ENCODE results near the gene MS4A18.

The MS4A18 gene

DNA sequence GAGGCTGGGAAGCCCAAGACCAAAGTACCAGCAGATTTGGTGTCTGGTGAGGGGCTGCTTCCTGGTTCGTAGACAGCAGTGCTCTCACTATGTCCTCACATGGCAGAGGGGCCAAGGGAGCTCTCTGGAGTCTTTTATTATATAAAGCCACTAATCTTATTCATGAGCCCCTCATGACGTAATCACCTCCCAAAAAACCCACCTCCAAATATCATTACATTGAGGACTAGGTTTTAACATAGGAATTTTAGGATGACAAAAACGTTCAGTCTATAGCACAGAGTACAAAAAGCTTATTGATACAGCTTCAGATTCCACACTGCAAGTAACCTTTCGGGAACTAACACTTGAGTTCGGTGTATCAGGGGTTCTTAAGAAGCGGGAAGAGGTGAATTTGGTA is 4.1 kb upstream of the MS4A18 start:
- DNase-seq = no peak
- TF ChIP-seq, protein P1, sequence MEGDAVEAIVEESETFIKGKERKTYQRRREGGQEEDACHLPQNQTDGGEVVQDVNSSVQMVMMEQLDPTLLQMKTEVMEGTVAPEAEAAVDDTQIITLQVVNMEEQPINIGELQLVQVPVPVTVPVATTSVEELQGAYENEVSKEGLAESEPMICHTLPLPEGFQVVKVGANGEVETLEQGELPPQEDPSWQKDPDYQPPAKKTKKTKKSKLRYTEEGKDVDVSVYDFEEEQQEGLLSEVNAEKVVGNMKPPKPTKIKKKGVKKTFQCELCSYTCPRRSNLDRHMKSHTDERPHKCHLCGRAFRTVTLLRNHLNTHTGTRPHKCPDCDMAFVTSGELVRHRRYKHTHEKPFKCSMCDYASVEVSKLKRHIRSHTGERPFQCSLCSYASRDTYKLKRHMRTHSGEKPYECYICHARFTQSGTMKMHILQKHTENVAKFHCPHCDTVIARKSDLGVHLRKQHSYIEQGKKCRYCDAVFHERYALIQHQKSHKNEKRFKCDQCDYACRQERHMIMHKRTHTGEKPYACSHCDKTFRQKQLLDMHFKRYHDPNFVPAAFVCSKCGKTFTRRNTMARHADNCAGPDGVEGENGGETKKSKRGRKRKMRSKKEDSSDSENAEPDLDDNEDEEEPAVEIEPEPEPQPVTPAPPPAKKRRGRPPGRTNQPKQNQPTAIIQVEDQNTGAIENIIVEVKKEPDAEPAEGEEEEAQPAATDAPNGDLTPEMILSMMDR (IDR thresholded peaks at IDR 0.05; ENCODE audit: low read depth, low read length) = no peak
- no peaks in the 10 kb centered on the region for H3K36me3 ChIP-seq
- no peaks in the 10 kb centered on the region for H3K9me3 ChIP-seq
- no peaks in the 10 kb centered on the region for H3K27me3 ChIP-seq
- no peak overlapping the region for H3K4me3 ChIP-seq (ENCODE audit: low read depth, low read length)
- no peaks in the 10 kb centered on the region for H3K4me1 ChIP-seq

DNA sequence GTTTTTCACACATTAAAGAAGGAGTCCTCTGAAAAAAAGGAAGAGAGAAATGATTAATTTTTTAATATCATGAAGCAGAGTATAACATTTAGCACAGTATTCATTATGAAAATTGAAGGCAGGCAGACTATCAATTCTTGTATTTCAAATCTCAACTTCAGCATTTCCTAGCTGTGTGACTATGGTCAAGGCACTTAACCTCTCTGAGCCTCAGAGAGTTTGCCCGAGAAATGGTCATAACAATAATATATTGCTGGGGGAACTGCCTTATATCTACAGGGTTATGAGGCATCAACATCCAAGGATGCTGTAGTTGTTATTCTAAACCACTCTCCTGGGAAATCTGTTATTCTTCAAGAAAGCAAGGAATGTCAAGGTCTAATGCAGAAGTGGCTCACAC is 1.1 kb downstream of the MS4A18 start:
- DNase-seq = no peak
- Histone ChIP-seq H3K9me3 (no peaks in the 10 kb centered on the region), H3K4me3 (ENCODE audit: low read depth, low read length) (no peak overlapping the region), H3K36me3 (no peaks in the 10 kb centered on the region), H3K4me1 (no peaks in the 10 kb centered on the region), H3K27me3 (no peaks in the 10 kb centered on the region)
- TF ChIP-seq, protein P1 (IDR thresholded peaks at IDR 0.05; ENCODE audit: low read depth, low read length) = no peak

DNA sequence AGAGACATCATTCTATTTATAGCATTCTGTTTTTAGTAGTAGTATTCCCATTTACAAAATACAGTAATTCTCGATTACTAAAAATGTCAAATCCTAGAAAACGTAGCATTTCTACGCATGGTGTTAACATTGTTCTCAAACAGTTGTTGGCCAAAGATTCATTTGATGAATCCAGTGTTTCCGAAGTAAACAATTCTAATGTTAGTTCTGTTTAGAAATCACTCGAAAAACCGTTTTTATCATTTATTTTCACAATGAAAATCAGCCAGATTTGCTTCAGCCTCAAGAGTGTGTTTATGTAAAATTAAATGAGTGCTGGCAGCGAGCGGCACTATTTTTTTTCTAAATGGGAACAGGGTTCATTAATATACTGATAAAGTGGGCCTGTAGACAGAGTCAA is 7.1 kb downstream of the MS4A18 start:
- no peak for DNase-seq
- Histone ChIP-seq H3K4me3 (ENCODE audit: low read depth, low read length) (no peak overlapping the region), H3K9me3 (no peaks in the 10 kb centered on the region), H3K27me3 (no peaks in the 10 kb centered on the region), H3K4me1 (no peaks in the 10 kb centered on the region), H3K36me3 (no peaks in the 10 kb centered on the region)
- TF ChIP-seq, protein P1 (IDR thresholded peaks at IDR 0.05; ENCODE audit: low read depth, low read length) = no peak

DNA sequence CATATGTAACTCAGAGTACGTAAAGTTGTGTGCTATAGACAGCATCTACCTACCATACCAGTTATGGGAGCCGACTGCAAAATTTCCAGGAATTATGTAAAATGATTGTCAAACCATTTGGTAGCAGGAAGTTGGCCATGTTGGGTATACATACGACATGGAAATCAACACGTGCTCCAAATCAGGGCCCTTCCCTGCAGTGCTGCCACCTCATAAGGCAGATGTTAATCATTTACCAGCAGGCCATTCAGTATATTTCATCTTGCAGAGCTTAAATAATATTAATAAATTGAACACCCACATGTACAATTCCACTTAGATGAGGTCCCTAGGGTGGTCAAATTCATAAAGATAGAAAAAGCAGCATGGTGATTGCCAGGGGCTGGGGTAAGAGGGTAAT is 9.8 kb downstream of the MS4A18 start:
- H3K4me1 ChIP-seq = no peaks in the 10 kb centered on the region

DNA sequence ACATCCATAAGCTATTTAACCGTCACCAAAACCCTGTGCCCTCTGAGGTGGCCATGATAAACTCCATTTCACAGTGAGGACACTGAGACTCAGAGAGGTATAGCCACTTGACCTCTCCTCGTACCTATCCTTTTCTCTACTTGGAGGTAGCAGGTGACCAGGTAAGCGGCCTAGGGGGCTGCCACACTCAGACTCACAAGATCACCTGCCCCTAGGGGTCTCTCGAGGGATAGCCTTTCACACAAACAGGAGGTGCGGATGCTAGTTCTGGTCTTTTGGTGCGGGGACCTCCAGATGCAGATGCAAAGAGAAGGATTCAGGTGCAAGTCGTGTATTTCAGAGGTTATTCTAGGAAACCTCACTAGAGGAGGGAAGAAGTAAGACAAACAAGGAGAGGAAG is 14.6 kb downstream of the MS4A18 start:
- TF ChIP-seq, protein P1 (IDR thresholded peaks at IDR 0.05; ENCODE audit: low read depth, low read length) = 0 out of 2 replicates have a peak, but pooled peaks have one; percentile 5
- H3K4me1 ChIP-seq = no peaks in the 10 kb centered on the region
- no peak overlapping the region for H3K4me3 ChIP-seq (ENCODE audit: low read depth, low read length)
- DNase-seq = no peak
- no peaks in the 10 kb centered on the region for H3K9me3 ChIP-seq
- no peaks in the 10 kb centered on the region for H3K36me3 ChIP-seq
- H3K27me3 ChIP-seq = no peaks in the 10 kb centered on the region

More for the DNA sequence above, 9.8 kb downstream of the MS4A18 start:
- Histone ChIP-seq H3K4me3 (ENCODE audit: low read depth, low read length) (no peak overlapping the region), H3K27me3 (no peaks in the 10 kb centered on the region), H3K36me3 (no peaks in the 10 kb centered on the region), H3K9me3 (no peaks in the 10 kb centered on the region)
- TF ChIP-seq, protein P1 (IDR thresholded peaks at IDR 0.05; ENCODE audit: low read depth, low read length) = no peak
- no peak for DNase-seq

DNA sequence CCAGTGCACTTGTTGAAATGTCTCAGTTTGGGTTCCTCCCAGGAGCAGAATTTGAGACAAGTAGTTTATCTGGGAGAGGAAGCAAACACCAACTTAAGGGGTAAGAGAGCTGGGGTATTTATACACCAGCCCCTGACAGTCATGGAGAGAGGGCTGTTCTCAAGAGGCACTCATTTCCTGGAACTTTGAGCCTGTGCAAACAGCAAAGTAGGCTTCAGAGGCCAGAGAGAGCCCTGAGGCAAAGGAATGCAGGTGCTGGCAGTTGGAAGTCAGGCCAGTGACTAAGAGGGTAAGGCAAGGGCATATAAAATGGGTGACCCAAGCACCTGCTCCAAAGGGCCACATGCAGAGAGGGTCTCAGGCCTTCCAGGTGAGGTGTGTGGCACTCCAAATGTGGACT is 16.1 kb downstream of the MS4A18 start:
- H3K4me1 ChIP-seq = no peaks in the 10 kb centered on the region
- no peaks in the 10 kb centered on the region for H3K36me3 ChIP-seq
- no peak for DNase-seq
- TF ChIP-seq, protein P1 (IDR thresholded peaks at IDR 0.05; ENCODE audit: low read depth, low read length) = no peak
- H3K9me3 ChIP-seq = no peaks in the 10 kb centered on the region
- no peaks in the 10 kb centered on the region for H3K27me3 ChIP-seq
- no peak overlapping the region for H3K4me3 ChIP-seq (ENCODE audit: low read depth, low read length)
